NCI-H2227 (cell line): ENCODE measurements around the gene XPO6.

Experiments used
- DNase-seq: peaks from one replicate; lab custom pipeline; 2025; ENCODE audit not compliant: unreplicated experiment; lab: John Stamatoyannopoulos, UW

Gene XPO6

GRCh38 chr16:28186752-28187151, 25.0 kb downstream of the XPO6 start:
- DNase-seq, result no peak

GRCh38 chr16:28185696-28186095, 26.1 kb downstream of the XPO6 start:
- DNase-seq, result no peak

DNA sequence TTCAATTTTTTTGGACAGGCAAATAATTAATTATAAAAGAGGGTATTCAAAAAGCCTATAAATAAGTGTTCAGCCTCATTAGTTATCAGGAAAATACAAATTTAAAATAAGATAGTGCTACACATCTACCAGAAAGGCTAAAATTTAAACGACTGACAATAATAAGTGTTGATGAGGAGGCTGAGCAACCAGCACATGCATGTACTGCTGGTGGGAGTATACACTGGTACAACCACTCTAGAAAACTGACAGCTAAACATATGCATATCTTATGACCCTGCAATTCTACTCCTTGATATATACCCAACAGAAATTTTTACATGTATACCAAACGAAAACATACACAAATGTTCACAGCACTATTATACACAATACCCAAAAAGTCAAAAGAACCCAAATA, 27.1 kb downstream of the XPO6 start:
- no peak for DNase-seq

DNA sequence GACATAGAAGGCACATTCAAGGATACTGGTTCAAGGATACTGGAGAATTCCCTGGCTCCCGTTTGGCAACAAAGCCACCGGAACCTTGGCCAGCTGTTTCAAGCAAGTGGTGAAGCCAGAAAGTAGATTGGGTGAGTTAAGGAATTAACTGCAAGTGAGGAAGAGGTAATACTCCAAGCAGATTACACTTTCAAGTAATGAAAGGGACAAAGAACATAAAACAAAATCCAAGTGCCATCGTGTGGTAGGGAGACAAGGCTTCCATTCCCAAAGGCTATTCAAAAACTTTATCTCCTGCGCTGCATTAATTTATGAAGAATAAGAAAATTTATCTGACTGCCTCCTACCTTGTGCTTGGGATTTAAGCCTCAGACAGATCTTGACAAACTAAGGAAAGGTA, 27.8 kb downstream of the XPO6 start:
- DNase-seq, result no peak

- no peak for DNase-seq
Observed at GRCh38 chr16:28183484-28183883, 28.3 kb downstream of the XPO6 start.

GRCh38 chr16:28182801-28183200, 29.0 kb downstream of the XPO6 start:
- DNase-seq, result no peak

GRCh38 chr16:28182183-28182582, 29.6 kb downstream of the XPO6 start:
- no peak for DNase-seq

- DNase-seq, result no peak
Observed at GRCh38 chr16:28181515-28181914, 30.2 kb downstream of the XPO6 start.

DNA sequence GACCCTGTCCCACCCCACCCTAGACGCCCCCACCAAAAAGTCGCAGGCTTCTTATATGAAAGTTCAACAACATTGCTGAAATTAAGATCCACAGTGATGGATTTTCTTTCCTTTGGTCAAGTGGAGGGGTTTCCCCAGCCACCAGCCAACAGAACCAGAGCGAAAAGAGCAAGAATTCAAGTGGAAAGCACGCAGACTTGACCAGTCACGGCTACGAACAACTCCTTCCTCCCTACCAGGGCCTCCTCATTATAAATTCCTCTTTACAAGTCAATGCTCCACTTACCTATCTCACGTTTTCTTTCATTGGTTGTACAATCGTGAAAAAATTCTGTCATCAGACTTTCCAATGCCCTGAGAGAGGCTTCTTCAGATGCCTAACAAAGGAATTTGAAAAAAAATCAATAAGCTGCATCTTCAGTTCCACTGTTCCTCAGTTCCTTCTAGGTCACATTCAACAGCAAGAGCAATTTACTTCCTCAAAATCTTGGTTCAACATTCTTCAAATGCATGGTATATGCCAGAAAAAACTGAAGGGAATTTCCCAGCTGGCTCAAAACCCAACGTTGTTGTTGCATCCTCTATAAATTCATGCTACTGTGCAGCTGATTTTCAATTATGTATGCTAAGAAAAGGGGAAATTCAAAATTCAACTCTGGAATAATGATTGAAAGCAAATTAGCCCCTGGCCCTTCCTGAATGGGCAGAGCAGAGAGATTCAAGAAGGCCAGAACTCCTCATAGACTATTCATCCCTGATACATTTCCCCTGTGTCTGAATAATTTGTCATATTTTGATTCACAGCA, 30.9 kb downstream of the XPO6 start:
- DNase-seq, result no peak

GRCh38 chr16:28179354-28179753, 32.4 kb downstream of the XPO6 start:
- no peak for DNase-seq

DNA sequence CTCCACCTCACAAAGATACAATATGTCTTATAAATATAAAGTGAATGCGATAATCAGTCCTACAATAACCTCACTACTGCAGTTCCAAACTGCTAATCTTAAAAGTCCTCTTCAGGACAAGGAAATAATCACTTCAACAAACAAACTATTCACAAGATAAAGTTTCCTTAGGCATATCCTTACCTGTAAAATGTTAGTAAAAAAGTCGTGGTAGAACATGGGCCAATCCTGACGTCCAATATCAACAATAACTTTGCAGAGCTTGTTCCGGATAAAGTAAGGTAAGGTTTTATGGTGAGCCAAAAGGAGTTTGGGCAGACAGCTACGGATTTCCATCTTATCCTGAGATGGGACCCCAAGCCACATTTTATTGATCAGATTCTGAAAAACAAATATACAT, 36.0 kb downstream of the XPO6 start:
- DNase-seq, result no peak

- DNase-seq, result no peak
Observed at GRCh38 chr16:28172336-28172735, 39.4 kb downstream of the XPO6 start.

DNA sequence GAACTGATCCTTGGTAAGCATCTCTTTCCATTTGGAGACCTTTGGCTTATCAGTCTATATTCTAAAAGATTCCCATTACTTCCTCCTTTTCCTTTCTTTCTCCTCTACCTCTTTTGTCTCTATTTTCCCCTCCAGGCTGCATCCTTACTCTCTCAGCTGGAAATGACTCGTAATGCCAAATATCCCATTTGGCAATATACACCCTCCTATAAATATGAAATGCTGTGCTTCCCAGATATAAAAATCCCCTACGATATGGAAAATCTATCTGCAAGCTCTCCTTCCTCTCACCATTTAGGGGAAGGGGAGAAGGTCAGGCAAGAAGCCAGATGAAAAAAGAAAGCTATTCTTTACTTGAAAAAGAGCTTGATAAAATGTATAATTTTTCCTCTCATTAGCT, 39.9 kb downstream of the XPO6 start:
- no peak for DNase-seq

DNA sequence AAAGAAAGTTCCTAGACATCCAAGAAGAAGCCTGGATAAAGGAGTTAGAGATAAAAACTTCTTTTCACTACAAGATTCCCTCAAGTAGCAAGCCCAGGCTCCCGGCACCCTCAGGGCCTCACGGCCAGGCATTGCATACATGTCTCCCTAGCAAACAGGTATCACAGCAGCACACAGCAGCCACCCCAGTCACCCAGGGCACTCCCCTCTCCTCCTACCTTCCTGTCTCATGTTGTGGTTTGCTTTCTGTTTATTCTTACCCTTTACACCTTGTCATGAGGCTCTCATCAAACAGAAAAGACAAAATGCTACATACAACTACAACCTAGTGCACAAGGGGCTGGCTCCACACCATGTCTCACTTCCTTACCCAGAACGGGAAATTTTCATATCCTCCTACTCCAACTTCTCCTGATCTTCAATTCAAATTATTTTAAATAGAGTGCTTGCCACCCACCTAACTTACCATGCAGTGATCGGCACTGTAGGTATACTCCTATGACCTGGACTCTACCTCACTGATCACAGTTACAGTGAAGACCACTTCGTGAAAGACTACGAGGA, 42.7 kb downstream of the XPO6 start:
- no peak for DNase-seq

DNA sequence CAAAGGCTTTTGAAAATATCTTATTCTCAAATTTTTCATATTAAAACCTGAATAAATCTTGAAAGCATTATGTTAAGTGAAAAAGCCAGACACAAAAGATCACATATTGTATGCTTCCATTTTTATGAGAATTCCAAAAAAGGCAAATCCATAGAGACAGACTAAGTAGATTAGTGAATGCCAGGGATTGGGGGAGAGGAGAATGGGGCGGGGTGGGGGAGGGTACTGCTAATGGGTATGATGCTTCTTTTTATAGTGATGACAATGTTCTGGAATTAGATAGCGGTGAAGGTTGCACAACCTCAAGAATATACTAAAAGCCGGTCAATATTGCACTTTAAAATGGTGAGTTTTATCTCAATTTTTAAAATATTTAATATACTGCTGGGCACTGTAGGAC, 44.0 kb downstream of the XPO6 start:
- no peak for DNase-seq

DNA sequence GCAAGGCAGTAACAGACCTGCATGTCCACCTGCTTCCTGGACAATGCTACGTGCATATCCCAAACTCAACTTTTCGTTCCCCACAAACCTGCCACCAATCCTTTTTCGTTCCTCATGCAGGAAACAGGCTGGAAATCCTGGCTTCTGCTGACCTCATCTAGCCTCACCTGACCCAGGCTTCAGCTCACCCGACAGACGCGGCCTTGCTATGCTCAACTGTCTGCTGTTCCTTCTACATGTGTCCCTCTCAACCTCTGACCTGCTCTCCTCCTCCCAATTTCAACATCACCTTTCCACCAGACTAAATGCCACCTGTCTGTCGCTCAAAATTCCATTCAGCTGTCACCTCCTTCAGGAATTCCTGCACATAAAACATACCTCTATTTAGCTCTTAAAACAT, 44.5 kb downstream of the XPO6 start:
- DNase-seq, result no peak

DNA sequence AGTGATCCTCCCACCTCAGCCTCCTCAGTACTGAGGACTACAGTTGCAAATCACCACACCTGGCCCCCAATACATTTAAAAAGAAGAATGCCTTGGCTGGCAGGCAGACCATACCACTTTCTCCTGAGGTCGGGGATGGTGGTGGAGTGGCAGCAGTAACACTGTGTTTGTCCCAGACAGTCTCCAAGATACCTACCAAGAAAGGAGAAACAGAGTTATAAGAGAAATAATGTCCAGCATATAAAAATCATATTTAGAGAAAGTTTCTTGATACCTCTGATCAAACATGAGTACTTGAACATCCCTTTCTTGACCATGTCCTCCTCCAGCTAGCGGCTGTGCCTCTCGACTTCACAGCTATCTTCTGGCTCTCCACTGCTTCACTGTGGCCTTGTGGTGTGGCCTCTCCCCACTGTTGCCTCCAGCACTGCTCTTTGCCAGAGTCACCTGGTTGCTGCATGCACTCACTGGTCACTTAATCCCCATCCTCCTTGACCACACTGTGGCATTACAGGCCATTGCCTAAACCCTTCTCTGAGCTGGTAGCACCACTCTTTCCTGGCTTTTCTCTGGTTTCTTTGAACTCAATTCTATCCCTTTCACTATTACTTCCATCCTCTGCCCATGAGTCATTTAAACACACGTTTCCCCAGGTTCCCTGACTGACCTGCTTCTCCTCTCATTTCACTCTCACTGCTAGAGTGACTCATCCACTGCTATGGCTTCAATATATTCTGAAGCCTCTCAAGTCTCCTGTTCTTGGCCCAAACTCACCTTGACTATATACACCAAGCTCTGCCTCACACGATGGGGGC, 45.2 kb downstream of the XPO6 start:
- no peak for DNase-seq

DNA sequence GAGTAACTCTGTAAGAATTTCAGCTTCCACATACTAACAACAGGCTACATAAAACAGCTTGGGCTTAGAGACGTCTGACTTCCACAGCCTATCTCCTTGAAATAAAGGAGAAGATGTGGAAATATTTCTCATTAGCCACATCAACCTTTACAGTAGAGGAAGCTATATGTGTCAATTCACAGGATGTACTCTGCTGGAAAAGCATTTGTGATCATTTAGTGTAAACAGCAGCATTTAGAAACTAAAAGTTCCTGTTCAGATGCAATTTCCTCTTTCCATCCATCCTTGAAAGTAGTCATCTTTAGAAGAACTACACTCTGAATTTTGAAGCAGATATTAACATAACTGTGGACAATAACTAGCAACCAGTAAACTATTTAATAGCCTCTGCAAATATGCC, 46.2 kb downstream of the XPO6 start:
- no peak for DNase-seq

- DNase-seq, result no peak
Observed at GRCh38 chr16:28164140-28164539, 47.6 kb downstream of the XPO6 start.

- no peak for DNase-seq
Observed at GRCh38 chr16:28163699-28164098, 48.1 kb downstream of the XPO6 start.

- DNase-seq, result no peak
Observed at GRCh38 chr16:28162326-28162877, 49.4 kb downstream of the XPO6 start.

- no peak for DNase-seq
Observed at GRCh38 chr16:28161626-28162025, 50.1 kb downstream of the XPO6 start.
